Loucy (cell line): ENCODE measurements around the gene TIGD4.

ENCODE experiments used
- CTCF ChIP-seq: fragments of 200-600 bp; sonication (generic); conservative IDR thresholded peaks from 2 replicates; pipeline ENCODE4 v1.5.1; 2014; ENCODE audit warnings: mild to moderate bottlenecking, antibody characterized with exemption, low read length
- EZH2phosphoT487 ChIP-seq: fragments of 200-600 bp; IDR thresholded peaks from 2 replicates; pipeline ENCODE4 v1.6.1; 2018; ENCODE audit warnings: antibody characterized with exemption, mild to moderate bottlenecking, moderate library complexity, borderline replicate concordance

- TF ChIP-seq CTCF (no peak), EZH2phosphoT487 (no peak)
Measured at GRCh38 chr4:152808670-152809069, 29.1 kb upstream of the TIGD4 start.
